Glomerular visceral epithelial cell (primary cell): ENCODE measurements around the gene HOXA7.

Source experiments
- DNase-seq: peaks from one replicate; pipeline ENCODE4 v3.0.0-alpha.2; 2016; ENCODE audit errors: extremely low spot score

HOXA7 gene

DNA sequence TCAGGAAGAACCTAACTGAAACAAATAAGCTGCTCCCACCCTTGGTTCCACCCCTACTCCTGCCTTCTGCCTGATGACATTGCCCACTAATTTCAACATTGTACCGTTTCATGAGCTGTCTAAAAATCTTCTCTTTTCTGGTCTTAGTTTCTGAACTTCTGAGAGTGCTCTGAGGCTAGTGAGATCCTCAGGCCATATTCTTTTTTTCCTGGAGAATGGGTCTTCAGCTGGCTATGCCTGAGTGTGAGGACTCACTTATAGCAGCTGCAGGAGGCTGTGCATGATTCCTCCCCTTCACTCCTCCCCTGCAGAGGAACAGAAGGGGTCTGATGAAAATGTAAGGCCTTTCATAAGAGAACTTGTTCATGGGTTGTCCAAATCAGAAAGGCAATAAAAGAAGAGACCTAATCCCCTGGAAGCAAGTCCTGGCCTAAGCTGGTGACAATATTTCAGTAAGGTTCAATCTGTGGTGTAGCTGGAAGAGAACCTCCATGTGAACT, 37.0 kb downstream of the HOXA7 start:
- no peak for DNase-seq

DNA sequence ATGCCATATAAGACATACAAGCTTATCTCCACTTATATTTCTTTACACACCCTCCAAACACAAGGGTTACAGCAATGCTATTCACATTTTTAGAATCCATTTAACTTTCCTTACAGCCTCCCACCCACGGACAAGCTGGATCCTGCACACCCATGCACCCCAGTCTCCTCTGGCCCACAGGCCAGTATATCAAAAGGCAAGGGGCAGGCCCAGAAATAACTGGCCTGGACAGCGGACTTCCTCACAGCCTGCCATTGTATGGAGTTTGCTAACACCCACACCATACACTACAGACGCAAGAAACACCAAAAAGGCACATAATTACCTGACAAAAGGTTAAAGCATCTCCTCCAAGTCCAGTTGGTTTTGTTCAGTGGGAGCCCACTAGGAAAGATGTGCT, 37.9 kb downstream of the HOXA7 start:
- no peak for DNase-seq

- DNase-seq, result peak; percentile 73
Measured at GRCh38 chr7:27117887-27118491, 38.5 kb downstream of the HOXA7 start.

GRCh38 chr7:27116962-27117886, 39.3 kb downstream of the HOXA7 start:
- no peak for DNase-seq

GRCh38 chr7:27116031-27116961, 40.2 kb downstream of the HOXA7 start:
- DNase-seq, result no peak

- peak; percentile 88 for DNase-seq
Measured at GRCh38 chr7:27115221-27116026, 41.1 kb downstream of the HOXA7 start.

GRCh38 chr7:27114881-27115220, 41.6 kb downstream of the HOXA7 start:
- no peak for DNase-seq

GRCh38 chr7:27113991-27114769, 42.3 kb downstream of the HOXA7 start:
- peak; percentile 87 for DNase-seq

DNA sequence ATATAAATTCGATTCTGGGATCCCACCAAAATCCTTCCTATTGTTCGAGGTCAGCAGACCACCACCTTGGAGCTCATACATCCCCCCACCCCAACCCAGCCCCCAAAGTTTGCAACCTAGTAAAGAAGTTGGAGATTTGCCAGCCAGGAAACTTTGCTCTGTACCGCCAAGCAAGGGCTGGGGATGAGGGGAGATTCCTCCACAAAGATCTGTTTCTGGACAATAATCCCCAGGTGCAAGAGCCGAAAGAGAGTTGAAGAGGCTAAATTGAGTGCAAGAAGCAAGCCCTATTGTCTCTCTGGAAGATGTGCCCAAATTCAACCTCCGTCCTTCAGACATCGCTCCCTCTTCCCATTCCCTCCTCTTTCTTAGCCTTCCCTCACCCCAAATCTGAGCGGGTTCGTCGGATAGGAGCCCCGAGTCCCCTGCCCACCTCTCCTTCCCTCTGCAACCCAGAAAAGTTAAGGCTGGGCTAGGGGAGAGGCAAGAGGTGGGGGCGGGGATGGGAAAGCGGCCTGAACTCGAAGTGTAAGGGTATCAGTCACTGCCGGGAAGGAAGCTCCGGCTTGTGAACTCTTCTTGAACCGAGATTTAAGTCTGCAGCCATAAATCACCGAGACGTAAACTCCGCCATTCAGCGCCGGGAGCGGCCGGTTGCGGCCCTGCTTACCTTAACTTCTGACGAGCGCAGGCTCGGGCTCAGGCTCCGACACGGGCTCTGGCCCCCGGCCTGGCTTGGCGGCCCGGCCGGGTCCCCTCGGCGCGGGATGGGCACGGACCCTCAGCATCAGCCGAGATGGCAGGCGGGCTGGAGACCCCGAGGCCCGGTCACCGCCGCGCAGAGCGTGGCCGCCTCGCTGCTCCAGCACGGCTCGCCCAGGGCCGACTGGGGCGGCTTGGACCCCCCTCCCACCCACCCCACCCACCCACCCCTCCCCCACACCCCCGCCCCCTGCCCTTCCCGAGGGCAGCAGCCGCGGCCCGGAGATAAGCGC, 43.2 kb downstream of the HOXA7 start:
- DNase-seq, result peak; percentile 79

GRCh38 chr7:27112361-27112760, 44.1 kb downstream of the HOXA7 start:
- no peak for DNase-seq

DNA sequence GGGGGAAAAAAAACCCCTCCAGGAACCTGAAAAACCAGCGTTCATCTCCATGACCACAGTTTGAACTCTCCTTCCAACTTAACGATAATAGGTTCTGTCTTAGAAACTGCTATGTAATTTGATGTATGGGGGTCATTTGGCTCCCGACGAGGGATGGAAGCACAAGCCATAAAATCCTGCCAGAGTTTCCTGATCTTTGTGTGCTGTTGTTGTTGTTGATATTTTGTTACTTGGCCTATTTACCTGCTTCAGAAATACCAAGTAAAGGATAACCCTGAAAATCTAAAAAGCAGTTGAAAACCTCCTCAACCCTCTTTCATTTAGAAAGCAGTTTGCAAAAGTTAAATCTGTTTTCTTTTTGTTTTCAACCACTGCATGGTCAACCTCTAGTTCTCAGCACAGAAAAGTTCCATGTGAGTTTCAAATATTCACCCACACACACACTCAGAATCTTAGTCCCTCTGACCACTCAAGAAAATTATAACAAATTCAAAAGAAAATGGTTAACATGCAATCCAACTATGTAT, 44.7 kb downstream of the HOXA7 start:
- DNase-seq, result no peak

GRCh38 chr7:27111042-27111750, 45.3 kb downstream of the HOXA7 start:
- peak; percentile 67 for DNase-seq

DNA sequence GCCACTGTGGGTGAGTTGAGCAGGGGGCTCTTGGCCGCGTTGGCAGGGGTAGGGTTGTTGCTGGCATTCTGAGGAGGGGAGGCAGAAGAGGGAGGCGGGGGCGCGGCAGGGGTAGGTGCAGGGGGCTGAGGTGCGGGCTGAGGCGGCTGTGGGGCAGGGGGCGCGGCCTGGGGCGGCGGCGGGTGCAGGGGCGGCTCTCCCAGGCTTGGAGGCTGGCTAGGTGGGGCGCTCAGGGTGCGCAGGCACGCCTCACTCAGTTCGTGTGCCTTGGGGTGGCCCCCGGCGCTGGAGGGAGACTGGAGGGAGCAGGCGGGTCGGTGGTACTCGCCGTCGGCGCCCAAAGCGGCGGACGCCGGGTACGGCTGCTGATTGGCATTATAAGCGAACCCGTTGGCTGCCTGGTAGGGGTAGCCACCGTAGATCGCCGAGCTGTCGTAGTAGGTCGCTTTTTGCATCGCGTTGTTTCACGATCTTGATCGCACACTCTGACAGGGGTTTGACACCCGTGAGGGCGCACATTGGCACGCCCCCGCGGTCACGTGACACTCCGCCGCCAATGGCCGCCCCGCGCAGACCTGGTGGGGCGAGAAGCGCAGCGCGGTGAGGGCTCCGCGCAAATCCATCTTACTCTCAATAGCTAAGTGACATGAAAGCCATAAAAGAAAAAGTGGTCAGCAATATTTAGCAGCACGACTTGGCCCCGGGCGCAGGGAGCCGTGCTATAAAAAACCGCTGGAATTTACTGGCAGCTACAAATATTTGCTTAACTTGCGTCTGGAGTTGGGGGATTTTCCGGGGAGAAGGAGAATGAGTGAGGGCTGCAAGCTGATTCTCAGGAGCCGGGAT, 46.1 kb downstream of the HOXA7 start:
- DNase-seq, result peak; percentile 59

DNA sequence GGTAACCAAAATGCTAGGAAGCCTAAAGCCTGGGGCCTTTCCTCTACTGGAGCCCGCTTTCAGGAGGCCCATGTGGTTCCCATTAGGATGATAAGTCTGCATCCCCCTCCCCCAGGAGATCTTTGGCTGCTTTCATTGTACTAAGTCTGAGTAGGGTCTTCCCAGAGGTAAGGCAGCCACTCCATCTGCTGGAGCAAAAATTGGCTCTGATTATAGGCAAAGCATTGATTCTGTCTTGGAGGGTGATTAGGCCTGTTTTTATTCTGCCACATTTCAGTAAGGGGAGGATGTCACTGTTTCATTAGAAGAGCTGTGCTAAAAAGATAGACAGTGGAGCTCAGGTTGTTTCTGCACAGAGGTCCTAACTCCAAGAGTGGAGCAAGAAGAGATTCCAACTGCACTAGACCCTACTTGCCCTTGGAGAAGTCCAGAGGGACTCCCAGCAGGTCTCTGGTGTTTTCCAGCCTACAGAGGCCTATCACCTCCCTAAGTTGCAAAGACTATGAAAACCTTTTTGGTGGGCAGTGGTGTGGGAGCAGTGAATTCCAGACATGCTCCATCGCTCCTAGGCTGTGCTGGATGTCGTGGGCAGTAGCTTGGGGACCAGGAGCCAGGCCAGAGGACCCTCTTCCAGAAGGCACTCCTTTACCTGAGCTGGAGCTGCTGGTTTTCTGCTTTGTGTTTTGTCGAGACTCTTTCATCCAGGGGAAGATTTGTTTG, 46.8 kb downstream of the HOXA7 start:
- no peak for DNase-seq

DNA sequence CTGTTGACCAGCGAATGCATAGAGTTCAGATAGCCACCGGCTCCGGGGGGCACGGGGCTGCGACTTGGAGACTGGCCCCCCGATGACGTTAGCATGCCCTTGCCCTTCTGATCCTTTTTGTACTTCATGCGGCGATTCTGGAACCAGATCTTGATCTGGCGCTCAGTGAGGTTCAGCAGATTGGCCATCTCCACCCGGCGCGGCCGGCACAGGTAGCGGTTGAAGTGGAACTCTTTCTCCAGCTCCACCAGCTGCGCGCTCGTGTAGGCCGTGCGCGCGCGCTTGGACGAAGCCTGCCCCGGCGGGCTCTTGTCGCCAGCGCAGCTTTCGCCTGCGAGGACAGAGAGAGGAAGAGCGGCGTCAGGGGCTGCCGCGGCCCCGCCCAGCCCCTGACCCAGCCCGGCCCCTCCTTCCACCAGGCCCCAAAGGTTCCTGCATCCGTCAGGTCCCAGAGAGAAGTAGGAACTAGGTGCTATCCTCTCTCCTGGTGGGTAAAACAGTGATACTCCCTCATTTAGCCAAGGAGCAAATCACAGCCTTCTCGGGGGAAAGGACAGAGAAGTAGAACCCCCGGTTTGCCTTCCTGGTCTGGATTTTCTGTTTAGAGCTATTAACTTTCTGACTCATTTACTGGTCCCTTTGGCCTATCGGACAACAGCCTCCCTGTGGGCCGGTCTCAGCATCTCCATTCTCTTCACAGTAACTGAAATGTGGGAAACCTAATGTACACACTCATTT, 47.9 kb downstream of the HOXA7 start:
- DNase-seq, result no peak
